CD14-positive monocyte (primary cell): ENCODE data around the gene PSMC5. TPM values are rescaled to one million over a fixed set of nuclear protein-coding genes. Genes with fewer than 3 reads are reported as not detected.
"Not testable (repeated sequence)": the region's sequence is repeated elsewhere in the genome, so short reads cannot be mapped to it uniquely, and the experiment has no call there.

Source experiments
- DNase-seq, 3 donors: peaks; one replicate each; pipeline ENCODE4 v3.0.0-alpha.2; 2011 to 2022
- H2AFZ ChIP-seq: 2 replicates; pipeline ENCODE4 v1.6.0; 2012; ENCODE audit warnings: mild to moderate bottlenecking, low read depth, low read length, inconsistent platforms; ENCODE audit not compliant: insufficient read depth, poor library complexity, severe bottlenecking
- H3K27ac ChIP-seq, 2 donors: 1 replicate in 1 of 2; 2 replicates in 1 of 2; pipeline ENCODE4 v1.5.1; 2012 to 2013; ENCODE audit warnings: low read length in 2 of 2, control low read depth in 1 of 2, inconsistent platforms in 1 of 2, low read depth in 1 of 2, mild to moderate bottlenecking in 1 of 2
- H3K27me3 ChIP-seq, 2 donors: one replicate each; pipeline versions ENCODE4 v1.6.0 to v1.6.1; 2011 to 2013; ENCODE audit warnings: low read length in 2 of 2; ENCODE audit not compliant: control insufficient read depth in 2 of 2, insufficient read depth in 2 of 2
- H3K36me3 ChIP-seq, 2 donors: replicated peaks in 1 of 2; 1 replicate in 1 of 2; 2 replicates in 1 of 2; pipeline versions ENCODE4 v1.5.1 to v1.6.1; 2012 to 2013; ENCODE audit warnings: low read length in 2 of 2, control low read depth in 1 of 2, inconsistent platforms in 1 of 2, mild to moderate bottlenecking in 1 of 2; ENCODE audit not compliant: insufficient read depth in 2 of 2, control insufficient read depth in 1 of 2
- H3K4me1 ChIP-seq, 2 donors: 1 replicate in 1 of 2; 2 replicates in 1 of 2; pipeline versions ENCODE4 v1.5.1 to v1.6.1; 2012 to 2013; ENCODE audit warnings: low read length in 2 of 2, control low read depth in 1 of 2, inconsistent platforms in 1 of 2, mild to moderate bottlenecking in 1 of 2, moderate library complexity in 1 of 2; ENCODE audit not compliant: insufficient read depth in 2 of 2, control insufficient read depth in 1 of 2
- H3K4me2 ChIP-seq: replicated peaks from 2 replicates; pipeline ENCODE3; 2012; ENCODE audit warnings: low read length, moderate library complexity, mild to moderate bottlenecking; ENCODE audit not compliant: poor library complexity, severe bottlenecking; ENCODE audit errors: extremely low read depth
- H3K4me3 ChIP-seq, 3 experiments: fragments of 200-600 bp in 1 of 3; sonication (generic) in 1 of 3; replicated peaks in 1 of 3; 1 replicate in 2 of 3; 2 replicates in 1 of 3; pipeline ENCODE4 v1.5.1; 2011 to 2013; ENCODE audit warnings: low read length in 3 of 3, mild to moderate bottlenecking in 3 of 3, control low read depth in 2 of 3, low read depth in 2 of 3, inconsistent platforms in 1 of 3, moderate library complexity in 1 of 3
- H3K79me2 ChIP-seq: 2 replicates; pipeline ENCODE4 v1.6.0; 2012; ENCODE audit warnings: mild to moderate bottlenecking, control low read depth, inconsistent platforms, low read length, moderate library complexity; ENCODE audit not compliant: insufficient read depth
- H3K9ac ChIP-seq: 2 replicates; pipeline ENCODE4 v1.6.0; 2017; ENCODE audit warnings: low read length, mild to moderate bottlenecking; ENCODE audit not compliant: insufficient read depth, poor library complexity, severe bottlenecking
- H3K9me3 ChIP-seq, 2 donors: replicated peaks in 1 of 2; 1 replicate in 1 of 2; 2 replicates in 1 of 2; pipeline versions ENCODE4 v1.5.1 to v1.6.1; 2012 to 2013; ENCODE audit warnings: low read length in 2 of 2, control low read depth in 1 of 2; ENCODE audit not compliant: control insufficient read depth in 1 of 2, insufficient read depth in 1 of 2
- H4K20me1 ChIP-seq: 2 replicates; pipeline ENCODE4 v1.6.0; 2012; ENCODE audit warnings: mild to moderate bottlenecking, low read length, control low read depth, moderate library complexity; ENCODE audit not compliant: insufficient read depth
- H3K27ac Mint-ChIP-seq, 7 donors: one replicate each; pipeline ENCODE4 v1.8.0; 2020; ENCODE audit warnings: mild to moderate bottlenecking in 7 of 7, mixed read lengths in 7 of 7, moderate library complexity in 6 of 7, inconsistent platforms in 2 of 7
- H3K27me3 Mint-ChIP-seq, 3 donors: one replicate each; pipeline ENCODE4 v1.8.0; 2021 to 2022; ENCODE audit warnings: low read depth in 3 of 3, mild to moderate bottlenecking in 3 of 3, mixed read lengths in 3 of 3, moderate library complexity in 3 of 3, inconsistent platforms in 1 of 3
- H3K36me3 Mint-ChIP-seq, 2 donors: one replicate each; pipeline ENCODE4 v1.8.0; 2020; ENCODE audit warnings: mixed read lengths in 2 of 2, inconsistent platforms in 1 of 2, mild to moderate bottlenecking in 1 of 2
- H3K4me1 Mint-ChIP-seq: one replicate; pipeline ENCODE4 v1.8.0; 2020; ENCODE audit warnings: mild to moderate bottlenecking, mixed read lengths
- H3K4me3 Mint-ChIP-seq, 2 donors: one replicate each; pipeline ENCODE4 v1.8.0; 2020; ENCODE audit warnings: mild to moderate bottlenecking in 2 of 2, mixed read lengths in 2 of 2, moderate library complexity in 1 of 2
- H3K9me3 Mint-ChIP-seq, 7 donors: one replicate each; pipeline ENCODE4 v1.8.0; 2020 to 2022; ENCODE audit warnings: mixed read lengths in 7 of 7, mild to moderate bottlenecking in 6 of 7, moderate library complexity in 6 of 7, inconsistent platforms in 2 of 7
- CTCF ChIP-seq: fragments of 200-600 bp; IDR thresholded peaks from one replicate; pipeline ENCODE4 v1.8.0; 2022; ENCODE audit warnings: antibody characterized with exemption, mild to moderate bottlenecking
- WGBS: methylation state at CpG from one replicate; pipeline ENCODE4 v1.1.5; 2013; ENCODE audit warnings: missing lambda C conversion rate; ENCODE audit not compliant: insufficient coverage; 5-methylcytosine and 5-hydroxymethylcytosine counted together
- intact Hi-C, 2 donors: fragments of 100-400 bp; cut with micrococcal nuclease; formaldehyde crosslinking; loops; one replicate each; pipeline versions ENCODE4 v1.15.0 to v1.15.1; 2023
- polyA plus RNA-seq, 3 donors: library from polyadenylated mRNA; depleted of rRNA in 1 of 3; unstranded in 2 of 3; stranded (reverse) in 1 of 3; fragments of 300-500 nt in 2 of 3; fragments of >200 nt in 1 of 3; fragmentation: Illumina TruSeq in 2 of 3; gene quantifications; 1 replicate in 2 of 3; 2 replicates in 1 of 3; pipeline ENCODE4 v1.2.3, GENCODE V29; 2012 to 2021

The PSMC5 gene
- polyA plus RNA-seq, 3 donors = 82.8 to 97.2 (median 88.3) TPM

- H3K4me1 Mint-ChIP-seq = peaks cover 46% of the 10 kb centered on the region
- Histone ChIP-seq H3K79me2 (peaks cover 46% of the 10 kb centered on the region), H3K9me3 (no peaks in the 10 kb centered on the region), H3K4me2 (peak within 1 kb of the TSS; percentile 99), H2AFZ (peak within 1 kb of the TSS; percentile 74), H3K36me3 (peaks cover 0 to 2% of the 10 kb centered on the region in 2 donors), H3K4me3 (peak within 1 kb of the TSS; percentile 57 to 98 (median 92)), H3K9ac (peak within 1 kb of the TSS; percentile 80), H3K27ac (peak within 1 kb of the TSS; percentile 84 to 85), H3K4me1 (peaks cover 46 to 51% of the 10 kb centered on the region in 2 donors), H3K27me3 (no peaks in the 10 kb centered on the region), H4K20me1 (peaks cover 44% of the 10 kb centered on the region)
- peak; percentile 94 to 99 (median 98) for DNase-seq
- peaks cover 0 to 2% (median 0%) of the 10 kb centered on the region in 7 donors for H3K9me3 Mint-ChIP-seq
- H3K27ac Mint-ChIP-seq = peak within 1 kb of the TSS; percentile 92 to 98 (median 96)
- under 1% methylated on average over 86 of the region's 92 CpGs for WGBS
- H3K4me3 Mint-ChIP-seq = peak within 1 kb of the TSS; percentile 98
- intact Hi-C loops = loop anchor here (2.0 to 5.0 kb wide), 6 partner anchors 16 to 220 kb away; partner anchors contain the start of genes CCDC47 (in 1 of the 2), DDX42 (in 1 of the 2), FTSJ3 (in 1 of the 2) and LIMD2 (in 1 of the 2)
- no peak for TF ChIP-seq CTCF
- H3K27me3 Mint-ChIP-seq = peaks cover 0 to 3% (median 1%) of the 10 kb centered on the region in 3 donors
- H3K36me3 Mint-ChIP-seq = peaks cover 0 to 6% of the 10 kb centered on the region in 2 donors
Observed at GRCh38 chr17:63842540-63843386, 15.5 kb downstream of the PSMC5 start, which contains the start of gene SMARCD2. TSS of gene SMARCD2 (minus strand) at chr17:63842685. CDS start at chr17:63842674, 11 bp downstream.

- Histone ChIP-seq H3K27ac (peak overlapping the region; percentile 84 to 85), H2AFZ (peak overlapping the region; percentile 73), H3K4me1 (peaks cover 46 to 49% of the 10 kb centered on the region in 2 donors), H3K4me2 (peak overlapping the region; percentile 99), H4K20me1 (peaks cover 38% of the 10 kb centered on the region), H3K9ac (peak overlapping the region; percentile 80), H3K79me2 (peaks cover 39% of the 10 kb centered on the region), H3K4me3 (peak overlapping the region; percentile 57 to 98 (median 58))
- not testable (repeated sequence) for H3K27me3 Mint-ChIP-seq, H3K9me3 Mint-ChIP-seq, H3K27me3 ChIP-seq, H3K9me3 ChIP-seq, H3K36me3 ChIP-seq
- intact Hi-C loops = loop anchor here (2.0 to 5.0 kb wide), 6 partner anchors 17 to 221 kb away; partner anchors contain the start of genes CCDC47 (in 1 of the 2), DDX42 (in 1 of the 2), FTSJ3 (in 1 of the 2) and LIMD2 (in 1 of the 2)
- 3% methylated on average over 14 of the region's 19 CpGs for WGBS
- H3K27ac Mint-ChIP-seq = peak overlapping the region; percentile 92 to 98 (median 96)
- peak; percentile 63 to 81 (median 70) for DNase-seq
- peaks cover 48% of the 10 kb centered on the region for H3K4me1 Mint-ChIP-seq
- peaks cover 0 to 12% of the 10 kb centered on the region in 2 donors for H3K36me3 Mint-ChIP-seq
- H3K4me3 Mint-ChIP-seq = peak overlapping the region; percentile 88 to 89
Observed at GRCh38 chr17:63843387-63843888, 16.2 kb downstream of the PSMC5 start.
